ENCODE results near the gene GLIPR1L1. TPM values are rescaled to one million over a fixed set of nuclear protein-coding genes. Genes with fewer than 3 reads are reported as not detected.

GLIPR1L1 gene
- total and polyA plus RNA-seq, 2 donors: 0.05 TPM; not detected in 1

DNA sequence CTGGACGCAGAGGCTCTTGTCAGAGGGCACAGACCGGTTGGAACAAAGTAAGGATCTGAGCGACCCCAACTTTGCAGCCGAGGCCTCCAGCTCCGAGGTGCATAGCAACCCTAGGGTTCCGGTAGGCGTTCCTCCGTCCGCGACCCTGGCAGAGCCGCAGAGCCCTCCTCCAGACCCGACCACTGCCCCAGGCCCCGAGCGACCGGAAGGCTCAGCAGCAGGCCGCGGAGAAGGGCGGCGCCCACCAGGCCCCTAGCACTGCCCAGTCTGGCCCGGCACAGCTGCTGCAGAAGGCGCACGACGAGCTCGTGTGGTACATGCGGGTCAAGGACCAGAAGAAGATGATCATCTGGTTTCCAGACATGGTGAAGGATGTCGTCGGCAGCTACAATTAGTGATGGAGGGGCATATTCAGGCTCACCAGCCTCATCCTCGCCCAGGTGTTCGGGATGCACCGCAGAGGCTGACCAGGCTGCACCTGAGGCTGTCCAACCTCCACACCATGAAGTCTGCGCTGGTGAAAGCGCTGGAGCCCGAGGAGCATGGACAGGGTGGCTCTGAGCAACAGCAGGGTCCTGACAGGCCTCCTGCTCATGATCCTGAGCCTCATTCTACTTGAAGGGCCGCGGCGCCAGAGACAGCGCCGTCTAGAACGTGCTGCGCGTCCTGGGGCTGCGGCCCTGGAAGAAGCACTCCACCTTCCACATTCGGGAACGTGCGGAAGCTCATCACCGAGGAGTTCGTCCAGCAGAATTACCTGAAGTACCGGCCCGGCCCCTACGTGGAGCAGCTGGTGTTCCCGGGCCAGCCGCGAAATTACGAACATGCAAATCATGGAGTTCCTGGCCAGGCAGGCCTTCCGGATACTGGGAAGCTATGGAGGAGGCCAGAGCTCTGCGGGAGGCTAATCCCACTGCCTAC lies 28.8 kb upstream of the GLIPR1L1 start:
- Histone ChIP-seq H3K36me3 (ENCODE audit: control insufficient read depth in 2 of 2, insufficient read depth in 2 of 2, low read length in 1 of 2) (no peaks in the 10 kb centered on the region), H3K27ac (ENCODE audit: low read depth in 1 of 2, low read length in 1 of 2) (no peak overlapping the region), H3K27me3 (ENCODE audit: control insufficient read depth in 2 of 2, insufficient read depth in 1 of 2, low read length in 1 of 2) (no peaks in the 10 kb centered on the region), H3K4me1 (ENCODE audit: control insufficient read depth in 2 of 2, insufficient read depth in 2 of 2, low read length in 2 of 2) (no peaks in the 10 kb centered on the region), H3K9me3 (ENCODE audit: control insufficient read depth in 2 of 2, insufficient read depth in 1 of 2, low read length in 1 of 2) (no peaks in the 10 kb centered on the region), H3K4me3 (ENCODE audit: low read length in 2 of 2) (no peak overlapping the region)
- WGBS: 97% methylated on average over 56 of the region's 56 CpGs
- DNase-seq (ENCODE audit: low read depth in 6 of 9, low spot score in 9 of 9): no peak

DNA sequence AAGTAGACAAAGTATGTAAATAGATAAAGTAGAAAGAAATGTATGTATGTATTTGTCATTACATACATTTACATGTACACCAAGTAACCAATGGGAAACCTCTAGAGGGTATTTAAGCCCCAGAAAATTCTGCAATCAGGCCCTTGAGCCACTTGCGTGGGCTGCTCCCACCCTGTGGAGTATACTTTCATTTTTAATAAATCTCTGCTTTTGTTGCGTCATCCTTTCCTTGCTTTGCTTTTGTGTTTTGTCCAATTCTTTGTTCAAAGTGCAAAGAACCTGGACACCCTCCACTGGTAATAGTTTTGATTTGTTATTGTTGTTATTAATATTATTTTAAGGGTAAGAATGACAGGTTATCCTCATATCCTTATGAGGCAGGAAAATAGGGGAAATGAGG lies 26.2 kb upstream of the GLIPR1L1 start:
- 94% methylated on average over 2 of the region's 2 CpGs for WGBS
- no peak for DNase-seq (ENCODE audit: low read depth in 6 of 9, low spot score in 9 of 9)
- Histone ChIP-seq H3K9me3 (ENCODE audit: control insufficient read depth in 2 of 2, insufficient read depth in 1 of 2, low read length in 1 of 2) (no peaks in the 10 kb centered on the region), H3K27ac (ENCODE audit: low read depth in 1 of 2, low read length in 1 of 2) (no peak overlapping the region), H3K4me1 (ENCODE audit: control insufficient read depth in 2 of 2, insufficient read depth in 2 of 2, low read length in 2 of 2) (no peaks in the 10 kb centered on the region), H3K36me3 (ENCODE audit: control insufficient read depth in 2 of 2, insufficient read depth in 2 of 2, low read length in 1 of 2) (no peaks in the 10 kb centered on the region), H3K4me3 (ENCODE audit: low read length in 2 of 2) (no peak overlapping the region), H3K27me3 (ENCODE audit: control insufficient read depth in 2 of 2, insufficient read depth in 1 of 2, low read length in 1 of 2) (no peaks in the 10 kb centered on the region)

- Histone ChIP-seq H3K36me3 (ENCODE audit: control insufficient read depth in 2 of 2, insufficient read depth in 2 of 2, low read length in 1 of 2) (no peaks in the 10 kb centered on the region), H3K9me3 (ENCODE audit: control insufficient read depth in 2 of 2, insufficient read depth in 1 of 2, low read length in 1 of 2) (no peaks in the 10 kb centered on the region), H3K4me3 (ENCODE audit: low read length in 2 of 2) (no peak overlapping the region), H3K4me1 (ENCODE audit: control insufficient read depth in 2 of 2, insufficient read depth in 2 of 2, low read length in 2 of 2) (no peaks in the 10 kb centered on the region), H3K27ac (ENCODE audit: low read depth in 1 of 2, low read length in 1 of 2) (no peak overlapping the region), H3K27me3 (ENCODE audit: control insufficient read depth in 2 of 2, insufficient read depth in 1 of 2, low read length in 1 of 2) (peaks cover 0 to 2% of the 10 kb centered on the region in 2 donors)
- WGBS: 91% methylated on average over 3 of the region's 3 CpGs
- DNase-seq (ENCODE audit: low read depth in 6 of 9, low spot score in 9 of 9): no peak
These were observed 23.1 kb upstream of the GLIPR1L1 start for GRCh38 chr12:75311369-75311768.

DNA sequence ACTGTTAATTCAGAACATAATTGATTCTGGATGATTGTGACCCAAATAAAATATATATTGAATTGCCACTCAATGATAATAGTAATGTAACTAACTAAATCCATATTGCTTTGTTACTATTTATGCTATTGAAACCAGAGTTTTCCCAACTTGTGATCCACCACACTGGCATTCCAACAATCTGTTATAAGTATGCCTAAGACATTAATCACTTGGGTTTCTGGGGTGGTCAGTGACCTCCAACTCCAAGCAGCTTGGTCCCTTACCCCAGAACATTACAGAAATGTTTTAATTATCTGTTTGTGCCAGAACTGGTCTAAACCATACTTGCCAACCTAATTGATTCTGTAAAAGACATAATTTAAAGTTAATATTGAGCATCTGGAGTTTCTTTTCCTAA lies 19.0 kb upstream of the GLIPR1L1 start:
- Histone ChIP-seq H3K27ac (ENCODE audit: low read depth in 1 of 2, low read length in 1 of 2) (no peak overlapping the region), H3K36me3 (ENCODE audit: control insufficient read depth in 2 of 2, insufficient read depth in 2 of 2, low read length in 1 of 2) (no peaks in the 10 kb centered on the region), H3K4me3 (ENCODE audit: low read length in 2 of 2) (no peak overlapping the region)

DNA sequence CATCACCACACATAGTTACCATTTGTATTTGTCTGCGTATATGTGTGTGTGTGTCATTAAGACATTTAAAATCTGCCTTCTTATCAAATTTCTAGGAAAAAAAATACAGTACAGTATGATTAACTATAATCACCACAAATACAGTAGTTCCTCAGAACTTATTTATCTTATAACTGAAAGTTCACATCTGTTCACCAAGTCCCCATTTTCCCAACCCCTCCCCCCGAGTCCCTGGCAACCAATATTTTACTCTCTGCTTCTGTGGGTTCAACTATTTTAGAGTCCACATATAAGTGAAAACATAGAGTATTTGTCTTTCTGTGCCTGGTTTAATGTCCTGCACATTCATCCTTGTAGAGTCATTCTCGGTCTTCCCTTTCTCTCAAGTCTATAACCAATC lies 16.7 kb upstream of the GLIPR1L1 start:
- Histone ChIP-seq H3K36me3 (ENCODE audit: control insufficient read depth in 2 of 2, insufficient read depth in 2 of 2, low read length in 1 of 2) (no peaks in the 10 kb centered on the region), H3K4me3 (ENCODE audit: low read length in 2 of 2) (no peak overlapping the region), H3K27ac (ENCODE audit: low read depth in 1 of 2, low read length in 1 of 2) (no peak overlapping the region), H3K27me3 (ENCODE audit: control insufficient read depth in 2 of 2, insufficient read depth in 1 of 2, low read length in 1 of 2) (peaks cover 0 to 2% of the 10 kb centered on the region in 2 donors), H3K4me1 (ENCODE audit: control insufficient read depth in 2 of 2, insufficient read depth in 2 of 2, low read length in 2 of 2) (no peaks in the 10 kb centered on the region), H3K9me3 (ENCODE audit: control insufficient read depth in 2 of 2, insufficient read depth in 1 of 2, low read length in 1 of 2) (no peaks in the 10 kb centered on the region)
- DNase-seq (ENCODE audit: low read depth in 6 of 9, low spot score in 9 of 9): no peak
- 97% methylated on average over 3 of the region's 3 CpGs for WGBS

More for the DNA sequence above, 19.0 kb upstream of the GLIPR1L1 start:
- Histone ChIP-seq H3K9me3 (ENCODE audit: control insufficient read depth in 2 of 2, insufficient read depth in 1 of 2, low read length in 1 of 2) (no peaks in the 10 kb centered on the region), H3K4me1 (ENCODE audit: control insufficient read depth in 2 of 2, insufficient read depth in 2 of 2, low read length in 2 of 2) (no peaks in the 10 kb centered on the region), H3K27me3 (ENCODE audit: control insufficient read depth in 2 of 2, insufficient read depth in 1 of 2, low read length in 1 of 2) (peaks cover 0 to 2% of the 10 kb centered on the region in 2 donors)
- no peak for DNase-seq (ENCODE audit: low read depth in 6 of 9, low spot score in 9 of 9)

DNA sequence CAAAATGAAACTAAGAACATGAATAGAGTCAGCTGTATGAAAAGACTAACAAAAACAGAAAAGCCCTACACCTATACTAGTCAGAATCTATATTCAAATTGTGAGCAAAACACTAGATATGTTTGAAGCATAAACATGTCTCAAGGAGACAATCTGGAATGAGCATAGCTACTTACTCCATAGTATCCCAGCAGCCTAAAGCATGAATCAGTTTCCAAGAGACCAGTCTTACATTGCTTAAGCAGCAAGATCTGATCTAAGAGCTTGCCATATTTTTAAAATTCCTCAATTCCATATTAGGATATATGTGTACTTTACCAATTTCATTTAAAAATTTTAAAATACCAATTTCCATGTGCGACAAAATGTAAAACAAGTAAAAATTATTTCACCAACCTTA lies 12.0 kb upstream of the GLIPR1L1 start:
- no peaks in the 10 kb centered on the region for H3K27me3 ChIP-seq (ENCODE audit: control insufficient read depth in 2 of 2, insufficient read depth in 1 of 2, low read length in 1 of 2)
- no peak for DNase-seq (ENCODE audit: low read depth in 6 of 9, low spot score in 9 of 9)
- no peaks in the 10 kb centered on the region for H3K4me1 ChIP-seq (ENCODE audit: control insufficient read depth in 2 of 2, insufficient read depth in 2 of 2, low read length in 2 of 2)
- WGBS: 0% methylated on average over 1 of the region's 1 CpG
- H3K36me3 ChIP-seq (ENCODE audit: control insufficient read depth in 2 of 2, insufficient read depth in 2 of 2, low read length in 1 of 2): no peaks in the 10 kb centered on the region
- no peaks in the 10 kb centered on the region for H3K9me3 ChIP-seq (ENCODE audit: control insufficient read depth in 2 of 2, insufficient read depth in 1 of 2, low read length in 1 of 2)
- H3K4me3 ChIP-seq (ENCODE audit: low read length in 2 of 2): no peak overlapping the region
- H3K27ac ChIP-seq (ENCODE audit: low read depth in 1 of 2, low read length in 1 of 2): no peak overlapping the region

GRCh38 chr12:75323663-75324062 lies 10.8 kb upstream of the GLIPR1L1 start:
- Histone ChIP-seq H3K9me3 (ENCODE audit: control insufficient read depth in 2 of 2, insufficient read depth in 1 of 2, low read length in 1 of 2) (no peaks in the 10 kb centered on the region), H3K4me1 (ENCODE audit: control insufficient read depth in 2 of 2, insufficient read depth in 2 of 2, low read length in 2 of 2) (no peaks in the 10 kb centered on the region), H3K4me3 (ENCODE audit: low read length in 2 of 2) (no peak overlapping the region), H3K36me3 (ENCODE audit: control insufficient read depth in 2 of 2, insufficient read depth in 2 of 2, low read length in 1 of 2) (no peaks in the 10 kb centered on the region), H3K27me3 (ENCODE audit: control insufficient read depth in 2 of 2, insufficient read depth in 1 of 2, low read length in 1 of 2) (peaks cover 0 to 1% of the 10 kb centered on the region in 2 donors), H3K27ac (ENCODE audit: low read depth in 1 of 2, low read length in 1 of 2) (no peak overlapping the region)
- WGBS: 95% methylated on average over 3 of the region's 3 CpGs
- no peak for DNase-seq (ENCODE audit: low read depth in 6 of 9, low spot score in 9 of 9)

DNA sequence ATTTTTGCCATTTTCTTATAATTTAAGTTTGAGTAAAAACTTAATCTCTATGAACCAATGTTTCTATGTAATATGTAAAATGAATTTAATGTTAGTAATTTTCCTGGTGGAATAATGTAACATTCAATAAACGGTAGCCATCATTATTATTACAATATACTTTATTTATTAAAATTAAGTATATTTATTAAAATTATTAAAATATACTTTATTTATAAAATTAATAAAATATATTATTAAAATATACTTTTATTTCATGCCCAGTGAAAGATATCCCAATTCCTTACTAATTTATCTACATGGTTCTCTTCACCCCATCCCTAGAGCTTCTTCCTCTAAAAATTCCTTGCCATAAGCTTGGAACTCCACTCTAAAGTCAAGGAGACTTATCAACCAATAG lies 6.8 kb upstream of the GLIPR1L1 start:
- H3K4me3 ChIP-seq (ENCODE audit: low read length in 2 of 2): no peak overlapping the region
- no peaks in the 10 kb centered on the region for H3K9me3 ChIP-seq (ENCODE audit: control insufficient read depth in 2 of 2, insufficient read depth in 1 of 2, low read length in 1 of 2)
- no peaks in the 10 kb centered on the region for H3K36me3 ChIP-seq (ENCODE audit: control insufficient read depth in 2 of 2, insufficient read depth in 2 of 2, low read length in 1 of 2)
- peaks cover 0 to 15% of the 10 kb centered on the region in 2 donors for H3K27me3 ChIP-seq (ENCODE audit: control insufficient read depth in 2 of 2, insufficient read depth in 1 of 2, low read length in 1 of 2)
- H3K4me1 ChIP-seq (ENCODE audit: control insufficient read depth in 2 of 2, insufficient read depth in 2 of 2, low read length in 2 of 2): peaks cover 5 to 9% of the 10 kb centered on the region in 2 donors
- 99% methylated on average over 1 of the region's 1 CpG for whole genome bisulfite sequencing
- no peak overlapping the region for H3K27ac ChIP-seq (ENCODE audit: low read depth in 1 of 2, low read length in 1 of 2)
- no peak for DNase-seq (ENCODE audit: low read depth in 6 of 9, low spot score in 9 of 9)

GRCh38 chr12:75329918-75330826 lies 4.3 kb upstream of the GLIPR1L1 start, which contains the start of gene CAPS2:
Gene CAPS2, minus strand, starts transcription at chr12:75330324. Its CDS starts 3,826 bp downstream, at chr12:75326498.
- Histone ChIP-seq H3K4me3 (ENCODE audit: low read length in 2 of 2) (peak within 1 kb of the TSS; percentile 54 to 62), H3K27ac (ENCODE audit: low read depth in 1 of 2, low read length in 1 of 2) (no peak within 1 kb of the TSS), H3K36me3 (ENCODE audit: control insufficient read depth in 2 of 2, insufficient read depth in 2 of 2, low read length in 1 of 2) (no peaks in the 10 kb centered on the region), H3K27me3 (ENCODE audit: control insufficient read depth in 2 of 2, insufficient read depth in 1 of 2, low read length in 1 of 2) (peaks cover 0 to 24% of the 10 kb centered on the region in 2 donors), H3K4me1 (ENCODE audit: control insufficient read depth in 2 of 2, insufficient read depth in 2 of 2, low read length in 2 of 2) (peaks cover 5 to 16% of the 10 kb centered on the region in 2 donors), H3K9me3 (ENCODE audit: control insufficient read depth in 2 of 2, insufficient read depth in 1 of 2, low read length in 1 of 2) (no peaks in the 10 kb centered on the region)
- DNase-seq (ENCODE audit: low read depth in 6 of 9, low spot score in 9 of 9): peak; percentile 34 to 87 (median 64)
- 3% methylated on average over 40 of the region's 40 CpGs for WGBS

Data from thymus (tissue), 11 donors.